Stromal cell of bone marrow (primary cell): Measurements from ENCODE around the gene TOR2A.

Experiments
- DNase-seq: peaks from one replicate; pipeline ENCODE4 v3.0.0-alpha.2; 2012; ENCODE audit warnings: low read depth

TOR2A gene

DNA sequence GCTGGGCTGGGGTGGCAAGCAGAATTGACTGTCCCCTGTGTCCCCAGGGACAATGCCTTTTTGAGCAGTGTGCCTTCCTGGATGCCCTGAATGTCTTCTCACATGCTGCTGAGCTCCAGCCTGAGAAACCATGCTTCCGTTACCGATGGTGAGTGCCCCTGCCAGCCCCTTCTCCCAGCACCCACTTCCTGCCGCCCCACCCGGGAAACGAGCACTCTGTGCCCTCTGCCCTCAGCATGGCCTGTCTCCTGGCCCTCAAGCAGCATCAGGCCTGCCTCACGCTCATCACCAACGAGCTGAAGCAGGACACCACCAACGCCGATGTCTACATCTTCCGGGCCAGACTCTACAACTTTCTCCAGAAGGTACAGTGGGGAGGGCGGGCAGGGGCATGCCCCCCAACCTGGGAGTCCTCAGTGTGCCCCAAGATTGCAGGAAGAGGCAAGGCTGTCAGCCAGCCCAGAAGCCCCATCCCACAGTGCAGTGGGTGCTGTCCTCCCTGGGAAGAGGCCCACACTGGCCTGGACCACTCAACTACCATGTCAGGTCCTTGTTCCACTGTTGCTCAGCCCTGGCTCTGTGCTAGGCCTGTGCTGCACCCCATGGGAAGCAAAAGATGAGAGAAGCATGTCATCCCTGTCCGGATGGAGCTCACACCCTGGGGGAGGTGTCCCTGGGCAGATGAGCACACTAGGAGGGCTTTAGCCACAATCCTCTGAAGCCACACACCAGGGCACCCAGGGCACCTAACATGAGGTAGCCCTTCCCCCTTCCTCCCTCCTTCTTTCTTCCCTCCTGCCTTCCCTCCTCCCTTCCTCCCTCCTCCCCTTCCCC is 14.8 kb downstream of the TOR2A start:
- no peak for DNase-seq

DNA sequence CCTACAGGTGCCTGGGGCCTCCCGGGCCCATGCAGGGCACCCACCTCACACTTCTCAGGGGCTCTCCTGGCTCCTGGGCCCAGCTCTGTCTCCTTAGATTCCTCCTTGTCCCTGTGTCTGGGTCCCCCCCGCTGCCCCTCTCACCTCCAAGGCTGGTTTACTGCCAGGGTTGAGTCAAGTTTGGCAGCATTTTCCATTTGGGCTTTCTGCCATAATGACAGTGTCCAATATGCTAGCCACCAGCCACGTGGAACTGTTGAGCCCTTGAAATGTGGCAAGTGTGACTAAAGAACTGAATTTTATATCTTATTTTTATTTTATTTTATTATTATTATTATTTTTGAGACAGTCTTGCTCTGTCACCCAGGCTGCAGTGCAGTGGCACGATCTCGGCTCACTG is 17.3 kb downstream of the TOR2A start:
- no peak for DNase-seq

DNA sequence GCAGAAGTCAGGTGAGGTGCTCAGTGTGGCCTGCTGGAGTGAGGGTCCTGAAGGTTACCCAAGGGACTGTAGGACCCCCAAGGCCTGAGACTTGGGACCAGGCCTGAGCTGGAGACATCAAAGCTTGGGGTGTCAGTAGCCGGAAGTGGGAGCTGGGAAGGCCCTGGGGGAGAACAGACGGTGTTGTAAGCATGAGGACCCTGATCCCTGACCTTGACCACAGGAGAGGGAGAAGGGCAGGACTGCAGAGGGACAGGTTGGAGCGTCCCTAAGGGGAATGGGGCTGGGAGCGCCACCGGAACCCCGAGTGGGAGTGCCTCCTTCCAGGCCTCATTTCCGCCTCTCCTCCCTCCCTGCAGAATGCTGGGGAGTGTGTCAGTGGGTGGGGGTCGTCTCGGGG is 18.7 kb downstream of the TOR2A start:
- DNase-seq, result no peak

DNA sequence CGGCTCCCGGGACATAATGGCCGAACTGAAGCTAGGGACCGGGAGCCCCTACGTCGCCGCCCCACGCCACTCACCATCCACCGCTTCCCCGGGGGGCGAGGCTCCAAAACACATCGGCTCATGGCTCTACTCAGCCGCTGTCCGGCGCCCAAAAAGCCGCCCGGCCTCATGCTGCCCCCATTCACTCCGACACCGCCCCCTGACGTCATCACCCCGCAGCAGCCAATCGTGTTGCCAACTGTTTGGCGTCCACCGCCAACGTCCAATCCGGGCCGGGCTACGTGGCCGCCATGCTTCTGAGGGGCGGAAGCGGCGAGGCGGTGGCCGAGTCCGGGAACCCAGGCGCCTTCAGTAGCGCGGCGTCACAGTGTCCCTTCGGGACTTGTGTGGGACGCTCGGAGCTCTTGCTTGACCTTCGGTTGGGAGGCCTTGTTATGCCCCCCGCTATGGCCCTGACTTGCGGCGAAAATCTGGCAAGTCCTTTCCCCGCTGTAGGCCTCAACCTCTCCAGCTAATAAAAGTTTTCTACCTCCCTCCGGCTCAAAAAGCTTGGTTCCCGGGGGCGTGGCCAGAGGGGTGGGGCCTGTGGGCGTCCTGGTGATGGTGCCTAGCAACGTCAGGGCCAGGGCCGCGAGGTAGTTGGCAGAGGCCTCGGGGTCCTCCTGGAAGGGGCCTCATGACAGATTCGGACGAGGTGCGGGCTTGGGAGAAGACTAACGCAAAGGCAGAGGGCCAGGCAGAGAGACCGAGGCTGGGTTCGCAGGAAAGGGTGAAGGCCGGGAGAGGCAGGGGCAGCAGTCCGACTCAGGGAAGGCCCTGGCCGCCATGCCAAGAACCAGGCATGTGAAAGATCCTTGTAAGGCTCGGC is 19.4 kb downstream of the TOR2A start, which contains the start of the genes PTRH1 and TTC16:
Gene PTRH1 (minus strand): TSS at position 194 of the 868 bp plus-strand sequence. CDS start 24 bp downstream, at position 170.
Gene TTC16 (plus strand): TSS at position 610 of the 868 bp plus-strand sequence. CDS start 67 bp downstream, at position 677.
- DNase-seq, result peak; percentile 93

DNA sequence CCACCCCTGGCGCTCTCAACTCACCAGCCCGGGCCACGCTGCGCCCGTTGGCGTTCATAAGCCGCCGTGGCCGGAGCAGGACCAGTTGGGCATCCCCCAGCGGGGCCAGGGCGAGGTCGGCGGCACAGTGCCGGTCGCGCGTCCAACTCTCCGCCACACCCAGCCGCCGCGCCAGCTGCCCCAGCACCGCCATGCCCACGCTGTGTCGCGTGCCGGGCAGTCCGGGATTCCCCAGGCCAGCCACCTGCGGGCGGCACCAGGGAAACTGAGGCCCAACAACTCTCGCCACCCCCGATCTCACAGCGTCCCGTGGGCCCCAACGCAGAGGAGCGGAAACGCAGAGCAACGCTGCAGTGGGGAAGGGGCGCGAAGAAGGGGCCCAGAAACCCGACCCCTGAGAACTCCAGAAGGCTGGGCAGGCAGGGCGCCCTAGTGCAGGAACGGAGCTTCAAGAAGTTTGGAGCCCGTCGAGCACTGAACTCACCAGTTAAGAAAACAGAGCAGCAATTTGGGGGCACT is 20.1 kb downstream of the TOR2A start:
- no peak for DNase-seq

DNA sequence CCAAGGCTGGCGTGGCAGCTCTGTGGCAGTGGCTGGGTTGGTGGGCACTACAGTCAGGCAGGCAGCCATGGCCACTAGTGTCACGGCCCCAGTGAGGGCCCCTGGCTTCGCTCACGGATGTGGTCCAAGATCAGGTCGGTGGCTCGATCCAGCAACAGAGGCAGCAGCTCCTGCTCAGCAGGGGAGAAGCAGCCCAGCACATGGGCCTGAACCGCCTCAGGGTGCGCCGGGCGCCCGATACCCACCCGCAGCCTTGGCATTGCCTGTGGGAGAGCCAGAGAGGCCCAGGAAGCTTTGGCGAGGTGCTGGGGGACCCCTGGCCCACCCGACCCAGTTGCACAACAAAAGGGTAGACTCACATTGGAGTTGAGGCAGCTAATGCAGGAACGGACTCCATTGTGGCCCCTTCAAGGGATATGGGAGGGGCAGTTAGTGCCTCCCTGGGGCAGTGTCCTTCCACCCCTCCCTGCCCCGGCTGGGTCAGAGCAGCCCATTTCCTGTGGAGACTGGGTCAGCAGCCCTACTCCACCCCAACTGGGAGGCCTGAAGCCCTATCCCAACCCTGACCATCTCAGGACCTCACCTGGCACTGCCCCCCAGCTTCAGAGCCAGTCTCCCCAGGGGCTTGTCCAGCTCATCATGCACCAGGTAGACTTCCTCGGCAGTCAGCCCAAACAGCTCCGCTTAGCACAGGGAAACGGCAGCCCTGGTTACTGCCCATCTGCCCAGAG is 20.9 kb downstream of the TOR2A start:
- DNase-seq, result no peak

DNA sequence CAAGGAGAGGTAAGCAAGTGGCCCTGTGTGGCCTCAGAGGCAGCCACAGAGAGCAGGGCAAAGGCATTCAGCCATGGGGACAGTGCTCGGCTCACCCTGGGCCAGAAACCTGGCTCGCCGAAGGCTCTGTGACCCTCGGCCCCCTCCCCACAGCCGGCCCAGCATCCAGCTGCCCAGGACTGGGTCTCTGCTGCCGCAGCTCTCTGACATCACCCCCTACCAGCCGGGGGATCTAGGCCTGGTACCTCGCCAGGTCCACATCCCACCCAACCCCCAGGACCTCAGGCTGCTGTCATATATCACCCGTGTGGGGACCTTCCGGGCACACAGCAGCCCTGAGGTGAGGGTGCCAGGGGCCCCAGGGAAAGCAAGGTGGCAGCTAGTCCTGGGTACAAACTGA is 22.2 kb downstream of the TOR2A start:
- DNase-seq, result no peak

DNA sequence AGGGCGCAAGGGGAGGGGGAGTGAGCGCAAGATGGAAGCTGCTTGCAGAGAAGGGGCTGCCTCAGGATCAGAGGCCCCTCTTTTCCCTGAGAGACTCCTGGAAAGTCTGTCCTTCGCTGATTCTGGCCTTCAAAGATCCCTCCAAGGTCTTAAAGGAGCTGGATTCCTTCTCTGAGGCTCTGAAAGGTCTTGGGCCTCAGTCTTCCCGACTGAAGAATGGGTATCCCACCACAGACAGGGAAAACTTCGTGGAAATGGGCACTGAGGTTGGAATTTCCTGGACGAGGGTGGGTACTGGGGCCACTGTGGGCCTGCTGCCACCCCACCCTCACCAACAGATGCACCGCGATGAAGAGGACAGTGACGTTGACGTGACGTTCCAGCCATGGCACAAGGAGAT is 22.7 kb downstream of the TOR2A start:
- no peak for DNase-seq

DNA sequence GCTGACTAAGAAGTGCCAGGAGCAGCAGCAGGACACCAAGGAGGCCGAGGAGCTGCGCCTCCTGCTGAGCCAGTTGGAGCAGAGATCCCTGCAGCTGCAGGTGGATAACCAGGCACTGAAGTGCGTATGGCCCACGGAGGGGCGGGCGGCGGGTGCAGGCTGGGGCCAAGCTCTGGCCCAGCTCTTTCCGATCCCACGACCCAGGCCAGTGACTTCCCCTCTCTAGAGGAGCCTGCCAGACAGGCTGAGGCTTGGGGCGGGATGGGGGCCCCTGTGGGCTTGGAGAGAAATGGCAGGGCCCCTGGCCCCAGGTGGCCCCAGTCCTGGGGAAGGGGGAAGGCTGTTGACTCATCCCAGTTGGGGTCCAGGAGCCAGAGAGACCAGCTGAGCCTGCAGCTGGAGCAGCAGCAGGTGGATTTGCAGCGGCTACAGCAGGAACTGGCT is 23.2 kb downstream of the TOR2A start:
- DNase-seq, result no peak

DNA sequence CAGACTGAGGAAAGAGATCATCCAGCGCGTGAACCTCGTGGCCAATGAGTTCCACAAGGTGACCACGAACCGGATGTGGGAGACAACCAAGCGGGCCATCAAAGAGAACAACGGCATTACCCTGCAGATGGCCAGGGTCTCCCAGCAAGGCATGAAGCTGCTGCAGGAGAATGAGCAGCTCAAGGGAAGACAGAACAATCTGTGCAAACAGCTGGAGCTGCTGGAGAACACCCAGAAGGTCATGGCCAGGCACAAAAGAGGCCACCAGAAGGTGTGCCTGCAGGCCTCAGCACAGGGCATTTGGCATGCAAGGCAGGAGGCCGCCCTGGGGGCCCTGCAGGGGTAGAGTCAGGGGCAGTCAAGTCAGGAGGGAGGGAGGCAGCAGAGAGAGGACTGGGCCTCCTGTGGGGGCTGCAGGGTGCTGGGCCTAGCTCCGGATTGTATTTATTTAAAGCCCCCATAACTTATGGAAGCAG is 23.8 kb downstream of the TOR2A start:
- no peak for DNase-seq

DNA sequence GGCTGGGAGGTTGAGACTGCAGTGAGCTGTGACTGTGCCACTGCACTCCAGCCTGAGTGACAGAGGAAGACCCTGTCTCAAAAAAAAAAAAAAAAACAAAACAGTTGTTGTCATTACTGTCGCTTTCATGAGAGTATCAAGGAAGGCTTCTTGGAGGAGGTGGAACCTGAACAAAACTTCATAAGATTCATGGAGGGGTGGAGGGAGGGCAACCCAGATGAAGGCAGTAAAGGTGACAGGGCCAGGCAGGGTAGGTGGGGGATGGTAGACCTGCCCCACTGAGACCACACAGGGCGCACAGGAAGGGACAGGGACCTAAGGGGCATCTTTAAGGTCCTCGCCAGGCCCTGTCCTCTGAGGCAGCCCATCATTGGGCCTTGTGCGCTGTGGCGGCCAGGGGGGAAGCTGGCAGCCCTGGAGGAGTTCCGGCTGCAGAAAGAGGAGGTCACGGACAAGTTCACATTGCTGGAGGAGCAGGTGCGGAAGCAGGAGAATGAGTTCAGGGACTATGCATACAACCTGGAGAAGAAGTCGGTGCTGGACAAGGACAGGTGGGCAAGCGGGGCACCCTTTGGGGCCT is 24.8 kb downstream of the TOR2A start:
- no peak for DNase-seq

DNA sequence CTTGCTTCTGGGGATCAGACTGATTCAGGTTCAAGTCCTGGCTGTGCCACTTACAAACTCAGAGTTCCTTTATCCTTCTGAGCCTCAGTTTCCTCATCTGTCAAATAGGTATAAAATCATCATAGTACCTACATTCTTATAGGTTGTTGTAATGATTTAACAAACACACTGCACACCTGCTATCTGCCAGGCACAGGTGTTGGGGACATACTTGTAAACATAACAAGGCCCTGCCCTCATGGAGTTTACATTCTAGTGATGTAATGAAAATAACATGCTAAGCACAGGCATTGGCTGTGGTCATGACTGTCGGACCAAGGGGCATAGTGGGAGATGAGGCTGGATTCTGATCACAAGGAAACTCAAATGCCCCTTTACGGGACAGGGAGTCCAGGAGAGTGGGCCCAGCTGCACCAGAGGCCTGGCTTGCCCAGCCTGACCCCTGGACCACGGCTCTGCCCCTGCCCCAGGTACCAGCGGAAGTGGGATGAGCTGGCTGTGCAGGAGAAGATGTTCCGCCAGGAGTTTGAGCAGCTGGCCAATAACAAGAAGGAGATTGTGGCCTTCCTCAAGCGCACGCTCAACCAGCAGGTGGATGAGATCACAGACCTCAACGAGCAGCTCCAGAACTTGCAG is 26.0 kb downstream of the TOR2A start:
- DNase-seq, result no peak

DNA sequence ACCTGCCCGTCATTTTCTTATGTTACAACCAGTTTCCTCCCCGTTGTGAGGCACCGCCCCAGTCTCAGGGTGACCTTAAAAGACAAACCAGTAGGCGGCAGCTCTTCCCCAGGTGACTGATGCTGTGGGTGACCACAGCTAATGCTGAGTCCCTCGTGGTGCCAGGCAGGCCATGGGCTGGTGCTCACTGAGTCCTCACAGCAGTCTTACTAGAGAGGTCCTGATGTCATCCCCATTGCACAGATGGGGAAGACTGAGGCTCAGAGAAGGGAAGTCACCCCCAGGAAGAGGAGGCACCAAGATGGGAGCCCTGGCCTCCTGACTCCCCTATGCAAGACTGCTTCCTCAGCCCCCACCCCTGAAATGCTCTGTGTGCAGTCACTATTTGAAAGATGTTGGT is 27.3 kb downstream of the TOR2A start:
- DNase-seq, result no peak

DNA sequence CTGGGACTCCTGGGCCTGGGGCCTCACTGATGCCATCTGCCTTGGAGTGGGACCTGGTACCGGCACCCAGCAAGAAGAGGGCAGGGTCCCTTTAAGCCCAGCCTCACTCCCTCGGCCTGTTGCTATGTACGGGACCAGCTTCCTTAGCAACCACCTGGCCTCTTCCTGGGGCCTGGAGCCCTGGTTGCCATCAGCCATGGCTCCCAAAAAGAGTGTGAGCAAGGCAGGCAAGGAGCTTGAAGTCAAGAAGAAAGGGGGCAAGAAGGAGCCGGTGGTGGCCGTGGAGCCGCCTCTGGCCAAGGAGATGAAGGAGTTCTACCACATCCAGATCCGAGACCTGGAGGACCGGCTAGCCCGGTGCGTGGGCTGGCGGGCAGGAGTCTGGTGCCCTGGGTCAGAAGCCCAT is 28.3 kb downstream of the TOR2A start, which contains the start of gene CFAP157:
Gene CFAP157 (plus strand): TSS at position 153 of the 406 bp plus-strand sequence. CDS start 44 bp downstream, at position 197.
- DNase-seq, result no peak

DNA sequence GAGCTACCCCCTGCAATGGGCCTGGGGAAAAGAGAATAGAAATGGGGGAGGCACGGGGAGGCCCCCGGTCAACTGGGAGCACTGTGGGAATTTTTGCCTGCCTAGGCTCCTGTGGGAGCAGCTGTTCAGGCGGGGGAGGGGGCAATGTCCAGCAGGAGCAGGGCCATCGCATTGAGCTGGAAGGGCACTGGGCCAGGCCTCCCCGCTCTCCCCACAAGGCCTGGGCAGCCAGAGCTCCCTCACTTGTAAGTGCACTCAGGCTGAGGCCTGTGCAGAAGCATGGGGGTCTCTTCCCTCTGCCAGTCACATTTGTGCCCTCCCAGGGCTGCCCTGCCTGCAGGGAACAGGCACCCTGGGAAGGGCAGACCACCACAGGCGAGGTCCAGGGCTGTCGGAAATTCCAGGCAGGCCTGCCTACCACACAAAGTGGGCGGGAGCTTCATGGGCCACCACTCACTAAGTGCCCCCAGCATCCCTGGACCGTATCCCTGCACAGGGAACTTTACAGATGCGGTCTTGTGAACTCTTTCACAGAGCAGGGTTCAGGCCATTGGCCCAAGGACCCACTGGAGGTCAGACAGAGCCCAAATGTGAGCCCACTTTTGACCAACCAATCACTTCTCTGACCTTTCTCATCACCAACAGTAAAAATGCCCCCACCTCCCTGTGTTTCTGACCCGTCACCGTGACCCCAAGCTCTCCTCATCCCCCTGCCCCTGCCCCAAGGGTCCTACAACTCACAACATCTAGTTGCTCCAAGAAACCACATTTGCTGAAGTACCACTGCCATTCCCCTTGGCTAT is 29.3 kb downstream of the TOR2A start:
- DNase-seq, result no peak

DNA sequence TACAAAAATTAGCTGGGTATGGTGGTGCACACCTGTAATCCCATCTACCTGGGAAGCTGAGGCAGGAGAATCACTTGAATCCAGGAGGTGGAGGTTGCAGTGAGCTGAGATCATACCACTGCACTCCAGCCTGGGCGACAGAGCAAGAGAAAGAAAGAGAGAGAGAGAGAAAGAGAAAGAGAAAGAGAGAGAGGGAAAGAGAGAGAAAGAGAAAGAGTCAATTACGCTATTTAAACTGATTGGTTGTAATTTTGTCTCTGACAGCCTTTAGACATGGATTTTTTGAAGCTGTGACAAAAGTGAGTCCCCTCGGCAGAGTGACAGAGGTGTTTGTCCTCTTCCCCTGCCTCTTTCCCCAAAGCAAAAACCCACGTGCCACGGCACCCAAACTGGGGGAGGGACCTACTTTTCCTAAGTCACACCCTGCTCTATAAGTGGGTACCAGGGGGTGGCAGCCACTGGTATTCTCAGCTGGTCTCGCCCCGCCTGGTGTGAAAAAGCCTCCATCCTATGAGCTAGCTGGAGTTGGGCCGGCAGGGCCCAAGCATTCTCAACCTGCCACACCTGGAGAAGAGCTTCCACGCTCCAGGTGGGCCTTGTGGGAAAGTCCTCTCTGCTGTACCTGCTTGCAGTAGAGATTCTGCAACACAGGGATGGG is 31.7 kb downstream of the TOR2A start:
- no peak for DNase-seq

DNA sequence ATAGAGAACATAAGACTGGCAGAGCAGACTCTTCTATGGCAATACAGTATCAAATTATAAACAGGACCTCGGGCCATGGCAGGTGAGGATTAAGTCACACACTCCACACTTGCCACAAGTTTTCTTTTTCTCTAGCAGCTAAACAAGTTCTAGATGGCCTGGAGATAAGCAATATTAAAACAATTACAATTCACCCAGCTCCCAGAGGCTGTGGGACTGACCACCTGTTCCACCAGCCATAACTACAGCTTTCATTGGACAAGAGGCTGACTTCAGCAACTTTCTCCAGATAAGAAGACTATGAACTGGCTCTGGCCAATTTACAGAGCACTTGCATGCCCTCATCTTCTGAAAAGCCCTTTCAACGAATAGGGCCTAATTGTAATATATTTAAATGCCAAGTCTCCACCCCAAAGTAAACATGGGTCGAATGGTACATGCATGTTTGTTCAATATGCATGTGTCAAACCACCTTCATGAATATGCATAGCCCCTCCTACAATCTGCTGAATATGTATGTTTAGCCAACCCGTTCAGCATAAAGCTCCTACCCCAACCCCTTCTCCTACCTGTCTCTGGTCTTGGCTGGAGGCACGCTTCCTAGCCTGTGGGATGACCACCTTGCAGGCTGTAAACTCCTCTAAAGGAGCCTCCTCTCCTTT is 34.4 kb downstream of the TOR2A start:
- DNase-seq, result no peak

DNA sequence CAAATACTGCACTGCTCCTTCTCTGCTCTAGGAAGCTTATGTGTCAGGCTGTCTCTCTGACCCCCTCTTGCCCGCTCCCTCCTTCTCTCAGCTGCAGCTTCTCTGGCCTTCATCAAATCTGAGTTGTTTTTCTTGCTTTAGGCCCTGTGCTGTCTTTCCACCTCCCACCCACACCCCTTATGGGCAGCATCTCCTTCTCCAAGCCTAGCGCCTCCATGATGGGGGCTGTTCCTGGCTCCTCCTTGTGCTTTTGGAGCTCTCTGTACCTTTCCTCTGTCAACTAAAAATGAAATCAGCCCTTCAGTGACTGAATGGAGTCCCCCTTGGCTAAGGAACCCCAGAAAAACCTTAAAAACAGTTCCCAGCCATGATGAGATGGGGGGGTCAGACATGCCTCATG is 35.0 kb downstream of the TOR2A start:
- no peak for DNase-seq
